ENCODE measurements around the gene ADGRL3. TPM values are rescaled to one million over a fixed set of nuclear protein-coding genes. Genes with fewer than 3 reads are reported as not detected.

ADGRL3 gene
- total RNA-seq, 1 donor from 2014 or later, result 0.33 TPM

GRCh38 chr4:61407642-61408618 is 207.8 kb downstream of the ADGRL3 start:
- DNase-seq (ENCODE audit: low spot score) (no peak), ATAC-seq (no peak)

DNA sequence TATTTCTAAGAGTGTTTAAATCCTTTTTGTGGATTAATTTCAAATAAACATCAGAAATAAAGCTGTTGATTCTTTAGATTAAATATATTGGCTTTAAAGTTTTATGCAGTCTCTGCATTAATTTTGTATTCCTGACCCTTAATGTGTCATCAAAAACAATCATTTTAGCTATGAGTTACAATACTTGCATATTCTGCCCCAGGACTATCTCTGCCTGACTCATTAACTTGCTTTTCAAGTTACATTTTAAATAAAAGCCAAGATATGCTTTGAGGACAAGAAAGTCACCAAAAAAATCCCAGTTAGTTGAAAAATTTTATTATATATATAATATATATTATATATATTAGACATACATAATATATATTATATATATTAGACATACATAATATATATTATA is 208.7 kb downstream of the ADGRL3 start:
- DNase-seq (ENCODE audit: low spot score) (no peak), ATAC-seq (no peak)

GRCh38 chr4:61411241-61411640 is 211.1 kb downstream of the ADGRL3 start:
- DNase-seq (ENCODE audit: low spot score), result no peak
- ATAC-seq, result no peak

DNA sequence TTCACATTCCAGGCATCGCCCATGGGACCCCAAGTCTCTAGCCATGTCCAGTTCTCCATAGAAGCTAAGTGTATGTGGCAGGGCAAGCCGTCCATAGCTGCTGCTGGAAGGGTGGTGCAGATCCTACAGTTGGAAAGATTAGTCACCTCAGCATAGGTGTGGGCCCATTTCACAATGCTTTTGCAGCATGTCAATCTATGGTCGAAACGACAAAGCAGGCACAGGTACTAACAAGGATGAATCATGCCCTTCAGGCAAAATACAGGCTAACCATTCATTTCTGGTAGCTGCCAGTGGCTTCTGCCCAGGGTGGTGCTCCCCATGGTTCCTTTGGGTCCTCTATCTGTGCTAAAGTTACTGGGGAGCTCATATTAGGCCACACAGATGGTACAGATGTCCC is 225.2 kb downstream of the ADGRL3 start:
- no peak for DNase-seq (ENCODE audit: low spot score)
- ATAC-seq, result no peak

DNA sequence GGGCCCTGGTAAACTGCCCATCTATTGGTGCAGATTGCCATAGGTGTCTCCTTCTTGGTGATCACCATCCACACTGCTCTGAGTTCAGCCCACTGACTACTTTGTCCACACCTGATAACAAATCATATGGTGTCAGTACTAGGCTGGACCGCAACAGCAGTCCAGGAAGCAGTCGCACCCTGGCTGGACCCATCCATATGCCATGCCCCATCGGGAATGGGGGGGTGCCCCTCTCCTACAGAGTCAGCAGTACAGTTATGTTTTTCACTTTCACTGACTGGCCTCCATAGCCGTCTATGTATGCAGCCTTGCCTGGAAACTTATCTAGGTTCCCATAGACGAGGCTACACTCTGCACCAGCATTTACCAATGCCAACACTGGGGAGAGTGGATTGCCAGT is 226.1 kb downstream of the ADGRL3 start:
- DNase-seq (ENCODE audit: low spot score) (no peak), ATAC-seq (no peak)

DNA sequence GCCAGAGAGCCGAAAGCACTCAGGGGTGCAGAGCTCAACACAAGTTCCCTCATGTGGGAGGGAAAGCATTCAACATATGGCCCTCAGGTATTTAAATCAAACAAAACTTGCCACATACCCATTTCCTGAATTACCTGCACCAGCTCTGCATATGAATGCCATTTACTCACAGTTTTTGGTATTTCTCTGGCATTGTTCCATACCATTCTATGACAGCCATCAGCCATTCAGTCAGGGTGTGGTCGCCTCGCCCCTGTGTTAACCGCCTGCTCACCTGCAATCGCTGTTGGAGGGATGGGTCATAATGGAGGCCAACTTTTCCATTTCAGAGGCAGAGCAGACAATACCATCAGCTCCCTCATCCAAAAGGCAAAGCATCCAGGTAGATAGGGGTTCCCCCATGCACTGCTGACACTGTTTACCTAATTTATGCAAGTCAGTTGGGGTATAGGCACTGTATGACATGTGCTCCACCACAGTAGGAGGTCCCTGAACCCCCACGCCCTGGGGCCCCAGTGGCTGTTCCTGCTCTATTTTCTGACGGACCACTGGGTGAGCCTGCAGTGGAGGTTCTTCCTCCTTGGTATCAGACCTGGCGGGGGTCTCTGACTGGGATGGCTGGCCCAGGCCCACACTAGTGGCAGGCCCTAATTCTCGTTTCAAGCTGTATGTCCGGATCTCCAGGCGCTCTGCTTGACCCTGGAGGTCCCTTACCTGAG is 227.1 kb downstream of the ADGRL3 start:
- ATAC-seq, result no peak

DNA sequence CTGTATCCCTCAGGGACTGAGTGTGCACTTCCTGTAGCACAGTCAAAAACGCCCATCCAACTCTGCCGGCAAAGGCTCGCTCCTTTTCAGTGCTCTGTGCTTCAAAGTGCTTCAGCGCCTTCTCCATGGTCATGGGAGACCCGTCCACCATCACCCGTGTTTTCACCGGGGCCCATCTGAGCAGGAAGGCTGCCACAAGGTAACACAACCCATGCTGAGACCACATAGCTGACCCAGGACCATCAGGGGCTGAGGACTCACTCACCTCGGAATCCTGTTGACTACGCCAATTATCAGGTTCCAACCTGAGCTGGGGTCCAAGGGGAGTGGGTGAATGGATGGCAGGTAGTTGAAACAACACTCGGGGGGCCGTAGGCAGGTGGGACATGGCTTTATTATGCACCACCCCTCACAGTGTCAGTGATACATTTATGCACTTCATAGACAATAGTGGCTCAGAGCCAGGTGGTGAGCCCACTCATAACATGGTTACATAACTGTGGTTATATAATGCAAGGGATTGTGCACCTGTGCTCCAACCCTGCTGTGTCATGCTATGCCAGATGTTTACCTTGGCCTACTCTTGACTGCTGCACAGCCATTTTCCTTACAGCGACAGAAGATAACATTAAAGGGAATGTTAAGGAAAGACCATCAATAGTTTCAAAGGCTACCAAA is 227.8 kb downstream of the ADGRL3 start:
- ATAC-seq, result no peak
- no peak for DNase-seq (ENCODE audit: low spot score)

More for the DNA sequence above, 227.1 kb downstream of the ADGRL3 start:
- no peak for DNase-seq (ENCODE audit: low spot score)

DNA sequence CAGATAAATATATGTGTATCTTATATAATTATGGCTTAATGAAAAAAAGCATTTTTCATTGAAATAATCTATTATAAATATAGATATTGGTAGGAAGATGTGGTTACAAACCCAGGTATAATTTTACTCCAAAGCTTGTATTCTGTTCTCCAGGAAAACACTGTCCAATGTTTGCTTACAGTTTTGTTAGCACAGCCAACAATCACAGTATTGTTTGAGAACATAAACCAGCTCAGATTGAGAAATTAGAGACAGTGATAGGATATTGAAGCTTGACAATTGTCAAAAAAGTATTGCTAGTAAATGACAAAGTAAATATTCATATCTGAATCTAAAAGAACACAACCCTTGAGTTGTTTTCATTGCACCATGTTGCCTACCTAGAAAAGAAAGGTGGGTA is 228.8 kb downstream of the ADGRL3 start:
- no peak for ATAC-seq
- DNase-seq (ENCODE audit: low spot score), result no peak

- ATAC-seq, result no peak
- DNase-seq (ENCODE audit: low spot score), result no peak
Measured at GRCh38 chr4:61431131-61431530, 231.0 kb downstream of the ADGRL3 start.

DNA sequence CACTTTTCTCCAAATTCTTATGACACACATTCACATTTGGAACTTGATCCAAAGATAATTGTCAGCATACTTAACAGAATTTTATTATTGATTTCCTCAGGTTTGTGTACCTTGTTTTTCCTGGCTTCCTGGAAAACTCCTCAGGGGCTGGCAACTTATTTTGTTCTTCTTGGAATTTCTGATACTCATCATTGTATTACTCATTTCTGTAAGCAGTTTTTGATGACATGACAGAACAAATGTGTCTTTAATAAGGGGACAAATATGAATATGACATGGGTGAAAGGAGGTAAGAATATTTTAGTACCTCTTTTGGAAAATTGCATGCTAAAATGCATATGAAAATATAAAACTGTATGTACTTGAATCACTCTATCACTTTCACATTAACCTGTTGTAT is 237.8 kb downstream of the ADGRL3 start:
- ATAC-seq (no peak), DNase-seq (ENCODE audit: low spot score) (no peak)

DNA sequence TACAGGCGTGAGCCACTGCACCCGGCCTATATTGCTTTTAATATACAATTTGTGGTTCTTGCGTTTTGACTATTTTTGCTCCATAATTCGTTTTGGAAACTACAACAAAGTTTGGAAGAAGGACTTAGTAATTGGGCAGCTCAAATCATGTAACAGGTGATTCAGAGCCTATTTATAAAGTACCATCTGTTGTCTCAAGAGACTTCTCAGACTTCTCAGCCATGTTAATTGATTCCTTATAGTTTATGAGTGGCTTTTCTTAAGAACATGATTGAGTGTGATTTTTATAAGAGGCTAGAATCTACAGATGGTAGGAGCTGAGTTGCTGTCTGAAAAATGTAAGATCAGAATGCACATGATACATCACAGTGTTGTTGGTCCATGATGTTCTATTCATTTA is 240.2 kb downstream of the ADGRL3 start:
- DNase-seq (ENCODE audit: low spot score), result no peak
- ATAC-seq, result no peak

- no peak for DNase-seq (ENCODE audit: low spot score)
- ATAC-seq, result no peak
Measured at GRCh38 chr4:61442936-61443335, 242.8 kb downstream of the ADGRL3 start.

- no peak for ATAC-seq
- no peak for DNase-seq (ENCODE audit: low spot score)
Measured at GRCh38 chr4:61443813-61444510, 243.8 kb downstream of the ADGRL3 start.

GRCh38 chr4:61445374-61446063 is 245.4 kb downstream of the ADGRL3 start:
- no peak for DNase-seq (ENCODE audit: low spot score)

GRCh38 chr4:61446941-61447340 is 246.8 kb downstream of the ADGRL3 start:
- ATAC-seq, result no peak
- no peak for DNase-seq (ENCODE audit: low spot score)

More at GRCh38 chr4:61445374-61446063, 245.4 kb downstream of the ADGRL3 start:
- no peak for ATAC-seq

GRCh38 chr4:61447918-61448317 is 247.8 kb downstream of the ADGRL3 start:
- ATAC-seq, result no peak

GRCh38 chr4:61451935-61452334 is 251.8 kb downstream of the ADGRL3 start:
- no peak for ATAC-seq
- DNase-seq (ENCODE audit: low spot score), result no peak

More at GRCh38 chr4:61447918-61448317, 247.8 kb downstream of the ADGRL3 start:
- no peak for DNase-seq (ENCODE audit: low spot score)

DNA sequence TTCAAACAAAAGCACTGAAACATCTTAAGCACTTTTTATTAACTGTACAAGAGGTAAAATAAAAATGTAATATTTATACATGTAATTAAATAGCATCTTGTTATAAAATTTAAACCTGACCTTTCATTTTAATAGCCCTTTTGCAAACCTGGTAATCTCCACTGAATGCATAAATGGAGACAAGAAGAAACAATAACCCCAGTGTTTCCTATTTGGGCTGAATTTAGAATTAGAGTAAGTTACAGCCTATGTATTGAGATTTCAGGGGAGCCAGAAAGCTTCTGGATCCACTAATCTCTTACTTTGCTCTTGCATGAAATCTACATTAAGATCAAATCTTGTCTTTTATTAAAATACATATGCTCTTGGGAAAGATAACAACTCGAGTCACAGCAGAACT is 261.8 kb downstream of the ADGRL3 start:
- DNase-seq (ENCODE audit: low spot score), result no peak
- ATAC-seq, result no peak

DNA sequence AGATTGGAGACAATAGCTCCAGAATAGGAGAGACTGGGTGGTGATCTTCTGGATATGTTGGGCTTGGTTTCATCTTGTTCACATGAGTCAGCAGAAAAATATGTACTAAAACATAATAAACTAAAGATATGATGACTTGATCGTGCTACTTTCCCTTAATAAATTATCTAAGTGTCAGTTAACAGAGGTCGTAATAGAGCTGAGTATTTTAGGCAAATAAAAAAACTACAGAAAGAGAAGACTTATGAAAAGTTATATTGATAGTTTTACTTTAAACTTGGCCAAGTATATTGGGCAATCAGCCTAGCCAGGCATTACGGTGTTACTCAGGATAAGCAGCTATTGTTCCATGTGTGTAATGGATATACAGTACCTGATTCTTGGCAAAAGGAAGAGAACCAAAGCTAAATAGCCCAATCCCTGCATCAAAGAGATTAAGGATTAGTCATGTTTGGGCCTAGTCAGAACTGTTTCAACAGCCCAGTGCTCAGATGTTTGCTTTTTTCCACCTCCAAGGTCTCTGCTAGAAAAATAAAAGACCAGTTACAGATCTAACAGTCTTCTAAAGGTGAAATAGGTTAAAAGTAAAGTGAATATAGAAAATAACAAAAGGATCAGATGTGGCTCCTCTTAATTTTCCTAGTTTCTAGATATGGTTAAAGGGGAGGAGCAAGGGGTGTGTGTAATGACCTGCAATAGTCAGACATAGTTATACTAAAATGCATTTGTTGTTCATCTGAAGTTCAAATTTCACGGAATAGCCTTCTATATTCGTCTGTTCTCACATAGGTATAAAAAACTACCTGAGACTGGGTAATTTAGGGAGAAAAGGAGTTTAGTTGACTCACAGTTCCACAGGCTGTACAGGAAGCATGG is 262.6 kb downstream of the ADGRL3 start:
- no peak for DNase-seq (ENCODE audit: low spot score)

More for the DNA sequence above, 262.6 kb downstream of the ADGRL3 start:
- ATAC-seq, result no peak
